ENCODE results near the gene ATF7.

The ATF7 gene

DNA sequence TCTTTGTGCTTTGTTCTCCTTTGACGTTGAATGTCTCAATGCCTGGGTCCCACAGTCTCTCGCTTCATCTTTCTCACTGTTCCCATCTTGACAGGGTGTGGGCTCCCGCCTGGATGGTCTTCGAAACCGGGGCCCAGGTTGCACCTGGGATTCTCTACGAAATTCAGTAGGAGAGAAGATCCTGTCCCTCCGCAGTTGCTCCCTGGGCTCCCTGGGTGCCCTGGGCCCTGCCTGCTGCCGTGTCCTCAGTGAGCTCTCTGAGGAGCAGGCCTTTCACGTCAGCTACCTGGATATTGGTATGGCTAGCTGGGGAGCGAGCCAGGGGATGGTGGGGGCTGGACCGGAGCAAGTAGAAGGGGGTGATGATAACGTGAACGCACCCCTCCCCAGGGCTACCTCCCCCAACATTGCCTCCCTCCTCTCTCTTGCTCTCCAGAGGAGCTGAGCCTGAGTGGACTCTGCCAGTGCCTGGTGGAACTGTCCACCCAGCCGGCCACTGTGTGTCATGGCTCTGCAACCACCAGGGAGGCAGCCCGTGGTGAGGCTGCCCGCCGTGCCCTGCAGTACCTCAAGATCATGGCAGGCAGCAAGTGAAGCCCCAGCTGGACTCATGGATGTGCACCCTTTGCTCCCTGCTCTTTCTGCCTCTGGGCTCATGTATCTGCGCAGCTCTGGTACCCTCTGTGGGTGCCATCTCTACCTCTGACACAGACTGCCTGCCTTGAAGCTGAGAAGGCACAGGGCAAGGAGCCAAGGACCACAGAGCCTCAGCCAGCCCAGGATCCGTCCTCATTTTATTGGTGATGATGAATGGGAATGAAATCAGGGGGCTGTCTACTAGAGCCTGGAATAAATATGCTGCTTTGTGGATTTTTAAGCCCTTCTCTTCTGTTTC, 120.4 kb downstream of the ATF7 start:
- DNase-seq (ENCODE audit: extremely low spot score, insufficient read length, low read depth) (no peak), FAIRE-seq (no peak)

DNA sequence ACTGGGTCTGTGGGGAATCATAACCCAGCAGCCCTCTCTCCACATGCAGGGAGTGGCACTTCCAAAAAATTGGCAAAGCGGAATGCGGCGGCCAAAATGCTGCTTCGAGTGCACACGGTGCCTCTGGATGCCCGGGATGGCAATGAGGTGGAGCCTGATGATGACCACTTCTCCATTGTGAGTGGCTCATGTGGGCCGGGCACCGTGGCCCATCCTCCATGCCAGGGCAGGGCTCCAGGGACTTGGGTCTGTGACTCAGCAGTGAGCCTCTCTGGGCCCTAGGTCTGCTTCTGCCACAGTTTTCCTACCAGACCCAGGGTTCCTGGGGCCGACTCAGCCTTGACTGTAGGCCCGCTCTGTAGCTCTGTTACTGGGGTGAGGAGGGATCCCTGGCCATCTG, 121.1 kb downstream of the ATF7 start:
- DNase-seq (ENCODE audit: extremely low spot score, insufficient read length, low read depth): no peak
- FAIRE-seq: no peak

DNA sequence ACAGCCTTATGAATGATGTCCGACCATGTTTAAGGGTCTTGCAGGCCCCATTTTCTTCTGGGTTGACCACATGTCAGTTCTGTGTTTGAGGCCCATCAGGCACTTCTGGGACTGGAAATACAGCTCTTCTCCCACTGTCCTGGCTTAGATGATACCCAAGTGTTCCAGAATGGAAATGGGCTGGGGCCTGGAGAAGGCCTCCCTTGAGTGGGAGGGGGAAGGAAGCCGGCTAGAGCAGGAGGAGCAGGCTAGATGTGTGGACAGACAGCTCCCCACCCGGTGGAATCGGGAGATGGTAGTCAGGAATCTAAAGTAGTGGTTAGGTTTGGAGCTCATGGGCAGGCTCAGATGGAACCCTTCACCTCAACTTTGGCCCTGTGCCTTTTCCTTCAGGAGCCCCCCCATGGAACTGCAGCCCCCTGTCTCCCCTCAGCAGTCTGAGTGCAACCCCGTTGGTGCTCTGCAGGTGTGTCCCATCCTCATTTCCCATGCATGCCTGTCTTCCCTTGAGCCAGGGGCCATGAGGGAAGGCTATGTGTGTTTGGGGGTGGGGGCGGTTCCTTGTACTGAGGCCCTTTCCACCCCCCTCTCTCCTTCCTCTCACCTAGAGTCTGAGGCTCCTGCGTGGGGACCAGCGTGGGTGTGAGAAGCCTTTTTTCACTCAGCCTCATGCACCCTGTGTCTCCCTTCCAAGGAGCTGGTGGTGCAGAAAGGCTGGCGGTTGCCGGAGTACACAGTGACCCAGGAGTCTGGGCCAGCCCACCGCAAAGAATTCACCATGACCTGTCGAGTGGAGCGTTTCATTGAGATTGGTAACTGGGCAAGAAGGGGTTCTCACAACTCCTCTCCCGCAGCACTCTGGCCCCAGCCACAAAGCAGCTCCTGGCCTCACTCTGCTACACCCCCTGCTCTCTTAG, 121.9 kb downstream of the ATF7 start:
- FAIRE-seq (no peak), DNase-seq (ENCODE audit: extremely low spot score, insufficient read length, low read depth) (no peak)

DNA sequence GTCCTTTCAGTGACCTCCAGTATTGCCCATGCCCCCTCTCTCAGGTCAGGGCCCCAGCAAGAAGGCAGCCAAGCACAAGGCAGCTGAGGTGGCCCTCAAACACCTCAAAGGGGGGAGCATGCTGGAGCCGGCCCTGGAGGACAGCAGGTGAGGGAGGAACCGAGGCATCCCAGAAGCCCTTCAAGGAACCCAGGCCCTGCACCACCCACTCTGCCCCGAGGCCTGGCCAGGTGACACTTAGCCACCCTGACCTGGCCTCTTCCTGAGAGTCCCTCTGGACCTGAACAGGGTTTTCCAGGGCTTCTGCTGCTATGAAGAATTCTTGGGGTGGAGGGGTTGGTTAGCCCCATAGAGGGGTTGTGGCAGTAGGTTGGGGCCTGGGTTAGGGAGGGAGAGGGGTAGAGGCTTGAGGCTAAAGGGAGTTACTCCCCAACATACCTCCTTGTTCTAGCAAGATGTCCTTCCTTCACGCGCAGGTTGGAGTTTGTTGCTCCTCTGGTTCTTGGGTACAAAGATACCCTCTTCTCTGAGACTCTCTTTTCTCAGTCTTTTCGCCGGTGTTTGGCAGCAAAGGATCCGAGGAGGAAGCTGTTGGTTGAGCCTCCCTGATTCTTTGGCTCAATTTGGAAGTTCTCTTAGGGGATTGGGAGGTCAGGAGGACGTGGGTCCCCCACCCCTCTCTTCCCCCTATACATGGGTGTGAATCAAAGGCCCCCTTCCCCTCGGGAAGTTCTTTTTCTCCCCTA, 123.0 kb downstream of the ATF7 start:
- DNase-seq (ENCODE audit: extremely low spot score, insufficient read length, low read depth) (no peak), FAIRE-seq (no peak)

DNA sequence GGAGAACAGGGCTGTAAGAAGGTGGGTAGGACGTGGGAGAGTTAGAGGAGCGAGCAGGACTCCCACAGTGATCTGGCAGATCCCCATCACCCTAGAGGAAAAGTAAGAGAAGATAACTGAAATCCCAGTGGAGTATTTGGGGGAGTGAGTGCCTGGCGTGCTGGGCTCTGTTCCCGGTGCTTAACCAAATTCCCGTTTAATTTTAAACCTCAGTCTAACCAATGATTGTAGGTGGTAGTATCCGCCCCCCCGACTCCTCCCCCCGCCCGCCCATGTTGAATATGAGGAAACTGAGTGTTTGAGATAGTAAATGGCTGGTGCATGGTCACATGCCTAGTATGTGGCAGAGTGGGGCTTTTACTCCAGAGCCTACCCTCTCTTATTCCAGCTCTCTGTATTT, 123.9 kb downstream of the ATF7 start:
- FAIRE-seq (no peak), DNase-seq (ENCODE audit: extremely low spot score, insufficient read length, low read depth) (no peak)

DNA sequence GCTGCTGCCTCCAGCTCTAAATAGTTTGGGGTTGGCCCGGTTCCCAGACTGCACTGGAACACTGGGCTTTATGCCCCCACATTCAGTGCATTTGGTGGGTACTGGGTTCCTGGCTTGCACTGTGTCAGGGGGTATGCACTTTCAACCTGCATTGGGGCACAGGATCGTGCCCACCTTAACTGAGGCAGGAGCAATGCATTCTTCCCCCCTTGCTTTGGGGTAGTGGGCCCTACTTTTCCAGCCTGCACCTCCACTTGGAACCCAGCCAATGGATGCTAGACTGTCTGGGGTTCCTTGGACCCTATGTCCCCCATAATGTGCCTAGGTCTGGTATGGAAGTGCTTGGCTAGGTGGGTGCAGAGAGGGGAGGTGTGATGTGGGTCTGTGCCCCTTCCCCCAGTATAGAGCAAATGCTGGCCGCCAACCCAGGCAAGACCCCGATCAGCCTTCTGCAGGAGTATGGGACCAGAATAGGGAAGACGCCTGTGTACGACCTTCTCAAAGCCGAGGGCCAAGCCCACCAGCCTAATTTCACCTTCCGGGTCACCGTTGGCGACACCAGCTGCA, 124.5 kb downstream of the ATF7 start:
- no peak for DNase-seq (ENCODE audit: extremely low spot score, insufficient read length, low read depth)
- FAIRE-seq: no peak

DNA sequence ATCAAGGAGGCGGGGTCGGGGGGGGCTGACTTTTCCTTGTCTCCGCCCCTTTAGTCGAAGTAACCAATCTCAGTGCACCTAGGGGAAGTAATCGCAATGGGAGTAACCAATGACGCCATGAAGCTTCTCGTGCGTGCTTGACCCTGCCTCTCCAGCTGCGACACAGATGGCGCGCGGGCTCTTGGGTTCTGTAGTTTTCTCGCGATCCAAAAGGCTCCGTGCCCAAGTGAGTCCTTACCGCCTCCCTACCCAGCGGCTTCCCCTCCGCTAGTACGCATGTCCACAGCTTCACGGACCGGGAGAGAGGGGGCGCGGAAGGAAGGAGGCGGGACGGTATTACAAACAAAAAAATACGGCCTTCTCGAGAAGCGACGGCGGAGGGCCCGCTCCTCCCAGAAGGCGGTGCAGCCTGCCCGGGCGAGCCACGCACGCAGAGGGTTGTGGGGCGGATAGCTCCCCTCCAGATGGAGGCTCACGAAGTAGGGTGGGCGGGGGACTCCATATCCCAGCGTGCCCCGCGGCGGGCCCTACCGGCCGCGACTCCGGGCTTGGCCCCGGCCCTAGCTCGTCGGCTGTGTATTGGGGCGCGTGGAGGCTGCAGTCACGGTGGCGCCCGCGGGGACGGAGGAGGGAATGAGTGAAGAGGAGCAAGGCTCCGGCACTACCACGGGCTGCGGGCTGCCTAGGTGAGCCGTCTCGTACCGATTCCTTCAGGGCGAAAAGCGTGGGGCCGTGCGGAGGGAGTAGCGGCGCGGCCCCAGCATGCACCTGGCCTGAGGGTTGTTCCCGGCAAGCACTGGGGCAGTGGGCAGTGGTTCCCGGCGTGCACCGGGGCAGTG, 125.2 kb downstream of the ATF7 start, which contains the start of gene TARBP2:
TSS of gene TARBP2 (plus strand) at position 508 of the 839 bp plus-strand sequence. CDS start at position 634, 126 bp downstream.
- DNase-seq (ENCODE audit: extremely low spot score, insufficient read length, low read depth) (peak; percentile 88), FAIRE-seq (peak; percentile 99)

DNA sequence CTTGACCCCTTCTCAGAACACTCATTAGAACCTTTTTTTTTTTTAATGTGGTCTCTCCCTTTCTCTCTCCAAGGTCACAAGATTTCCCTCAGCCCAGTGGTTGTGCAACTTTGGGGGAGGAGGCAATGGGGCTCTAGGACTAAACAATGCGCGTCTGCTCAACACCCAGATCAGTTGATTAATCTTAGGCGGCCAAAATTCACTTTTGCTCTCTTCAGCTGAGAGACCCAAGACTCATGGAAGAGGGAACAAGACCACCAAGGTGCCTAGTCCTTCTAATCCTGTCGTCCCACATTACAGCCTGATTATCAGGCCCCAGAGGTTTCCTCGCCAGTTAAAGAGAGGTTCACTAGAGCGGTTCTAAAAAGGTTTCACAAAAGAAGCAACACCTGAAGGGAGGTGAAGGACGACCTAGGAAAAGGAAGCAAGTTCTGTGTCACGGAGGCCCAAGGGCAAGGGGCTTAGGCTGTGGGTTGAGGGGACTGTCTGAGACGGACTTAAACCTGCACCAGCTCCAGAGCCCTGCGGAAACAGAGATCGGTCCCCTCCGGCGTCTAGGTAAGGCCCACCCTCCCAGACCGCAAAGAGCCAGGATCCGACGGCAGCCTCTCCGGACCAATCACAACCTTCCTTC, 125.9 kb downstream of the ATF7 start:
- FAIRE-seq (no peak), DNase-seq (ENCODE audit: extremely low spot score, insufficient read length, low read depth) (no peak)

DNA sequence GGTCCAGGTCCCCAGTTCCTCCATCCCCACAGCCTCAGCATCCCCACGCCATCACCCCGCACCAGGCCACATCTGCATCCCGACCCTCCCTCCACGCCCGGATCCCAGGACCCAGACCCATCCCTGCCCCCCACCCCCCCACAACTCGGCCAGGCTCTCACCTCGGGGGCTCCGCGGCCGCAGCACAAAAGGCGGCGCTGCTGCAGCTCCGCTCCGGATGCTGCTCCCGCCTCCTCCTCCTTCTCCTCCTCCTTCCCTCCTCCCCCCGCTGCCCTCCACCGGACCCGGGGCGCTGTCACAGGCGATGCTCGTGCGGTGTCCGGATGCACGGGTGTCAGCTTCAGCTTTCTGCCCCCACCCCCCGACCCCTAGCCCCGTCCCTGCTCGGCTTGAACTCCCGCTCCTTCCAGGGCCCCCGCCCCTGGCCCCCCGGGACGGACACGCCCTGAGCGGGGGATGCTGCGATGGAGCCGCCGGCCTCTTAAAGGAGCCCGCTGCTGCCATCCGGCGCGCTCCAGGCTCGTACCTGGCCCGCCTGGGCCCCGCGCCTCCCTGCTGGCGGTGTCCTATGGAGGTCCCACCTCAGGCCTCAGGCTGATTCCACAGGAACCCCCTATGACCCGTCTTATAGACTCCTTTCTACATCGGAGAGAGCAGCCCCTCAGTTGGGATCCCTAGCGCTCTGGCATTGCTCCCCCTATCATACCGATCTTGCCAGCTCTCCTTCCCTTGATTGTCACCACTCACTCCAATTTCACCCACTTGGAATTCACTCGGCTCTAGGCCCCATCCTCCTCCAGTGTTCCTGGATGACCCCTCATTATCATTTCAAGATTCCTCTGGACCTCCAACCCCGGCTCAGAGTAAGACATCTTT, 126.7 kb downstream of the ATF7 start, which contains the start of gene MAP3K12:
TSS of gene MAP3K12 (minus strand) at position 193 of the 876 bp plus-strand sequence. CDS start 12,067 bp downstream, outside the sequence.
- FAIRE-seq: no peak
- no peak for DNase-seq (ENCODE audit: extremely low spot score, insufficient read length, low read depth)

DNA sequence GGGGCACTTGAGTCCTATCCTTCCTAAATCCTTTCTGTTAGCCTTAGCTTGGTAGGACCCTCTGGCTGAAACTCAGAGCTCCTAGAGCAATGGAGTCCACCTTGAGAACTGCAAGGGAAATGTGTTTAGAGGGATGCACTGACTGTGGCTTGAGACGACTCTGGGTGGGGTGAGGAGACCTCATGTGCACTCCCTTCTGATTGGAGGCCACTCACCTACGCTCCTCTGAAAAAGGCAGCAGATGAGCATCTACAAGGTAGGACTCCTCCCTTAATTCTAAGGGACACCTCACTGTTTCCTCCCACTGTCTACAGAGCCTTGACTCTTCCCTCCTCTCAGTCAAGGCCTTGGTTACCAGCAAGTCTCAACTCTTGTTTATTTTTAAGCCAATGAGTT, 127.9 kb downstream of the ATF7 start:
- DNase-seq (ENCODE audit: extremely low spot score, insufficient read length, low read depth): no peak
- FAIRE-seq: no peak

DNA sequence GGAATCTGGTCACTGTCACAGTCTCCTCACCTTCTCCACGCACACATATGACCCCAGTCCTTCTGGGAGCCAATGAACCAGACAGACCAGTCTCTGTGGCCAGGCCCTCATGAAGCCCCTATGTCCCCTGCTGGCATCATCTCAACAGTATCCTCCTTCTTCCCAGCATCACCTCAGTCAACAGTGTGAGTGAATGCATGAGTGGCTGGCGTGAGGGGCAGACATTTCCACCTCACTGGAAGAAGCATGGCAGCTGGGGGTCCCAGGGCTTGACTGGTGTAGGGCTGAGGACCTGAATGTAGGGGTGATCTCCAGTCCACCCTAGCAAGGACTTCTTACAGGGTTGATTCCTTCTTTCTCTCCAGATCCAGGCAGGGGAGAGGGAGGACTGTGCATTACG, 128.7 kb downstream of the ATF7 start:
- no peak for DNase-seq (ENCODE audit: extremely low spot score, insufficient read length, low read depth)
- FAIRE-seq: no peak

DNA sequence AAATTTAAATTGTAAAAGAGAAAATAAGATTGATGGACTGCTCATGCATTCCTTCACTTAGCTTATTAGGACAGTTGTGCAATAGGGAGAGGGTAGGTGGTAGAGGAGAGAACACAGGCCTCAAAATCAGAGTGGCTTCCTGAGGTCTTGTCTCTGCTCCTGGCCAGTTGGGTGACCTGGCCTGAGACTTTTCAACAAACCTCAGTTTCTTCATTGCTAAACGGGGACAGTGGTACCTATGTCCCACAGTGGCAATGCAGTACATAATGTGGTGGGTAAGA, 129.5 kb downstream of the ATF7 start:
- no peak for FAIRE-seq
- no peak for DNase-seq (ENCODE audit: extremely low spot score, insufficient read length, low read depth)

DNA sequence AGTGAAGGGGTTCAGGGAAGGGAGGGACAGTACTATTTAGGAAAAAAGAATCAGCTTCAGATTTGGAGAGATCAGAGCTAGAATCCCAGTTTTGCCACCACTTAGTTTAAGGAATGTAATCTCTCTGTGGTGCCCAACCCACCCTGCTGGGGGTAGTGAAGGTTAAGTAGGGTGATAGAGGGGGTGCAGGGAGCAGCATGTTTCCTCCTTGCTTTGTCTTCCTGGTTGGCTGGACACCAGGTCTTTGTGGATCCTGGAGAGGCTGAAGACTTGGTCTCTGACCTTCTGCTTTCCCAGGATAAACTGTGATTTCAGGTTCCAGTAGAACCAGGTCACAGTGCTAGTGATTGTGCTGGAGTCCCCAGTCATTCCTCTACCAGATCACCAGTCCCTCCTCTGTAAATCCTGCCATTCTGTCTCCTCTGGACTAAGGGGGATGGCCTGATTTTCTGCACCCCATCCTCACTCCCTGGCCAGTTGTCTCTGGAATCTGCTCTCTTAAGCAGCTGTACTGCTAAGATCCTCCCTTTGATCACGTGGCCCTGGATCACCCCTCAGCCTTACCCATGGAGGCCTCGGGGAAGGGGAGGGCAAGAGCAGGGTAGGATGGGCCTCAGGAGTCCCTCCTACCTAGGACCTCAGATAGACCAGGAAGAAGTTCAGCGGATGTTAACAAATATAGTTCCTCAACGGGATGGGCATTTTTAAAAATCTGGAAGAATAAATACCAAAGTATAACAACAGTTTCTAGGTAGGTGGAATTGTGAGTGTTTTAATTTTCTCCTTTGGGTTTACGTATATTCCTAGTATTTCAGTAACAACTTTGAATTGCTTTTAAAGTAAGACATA, 130.1 kb downstream of the ATF7 start:
- DNase-seq (ENCODE audit: extremely low spot score, insufficient read length, low read depth): no peak
- no peak for FAIRE-seq

DNA sequence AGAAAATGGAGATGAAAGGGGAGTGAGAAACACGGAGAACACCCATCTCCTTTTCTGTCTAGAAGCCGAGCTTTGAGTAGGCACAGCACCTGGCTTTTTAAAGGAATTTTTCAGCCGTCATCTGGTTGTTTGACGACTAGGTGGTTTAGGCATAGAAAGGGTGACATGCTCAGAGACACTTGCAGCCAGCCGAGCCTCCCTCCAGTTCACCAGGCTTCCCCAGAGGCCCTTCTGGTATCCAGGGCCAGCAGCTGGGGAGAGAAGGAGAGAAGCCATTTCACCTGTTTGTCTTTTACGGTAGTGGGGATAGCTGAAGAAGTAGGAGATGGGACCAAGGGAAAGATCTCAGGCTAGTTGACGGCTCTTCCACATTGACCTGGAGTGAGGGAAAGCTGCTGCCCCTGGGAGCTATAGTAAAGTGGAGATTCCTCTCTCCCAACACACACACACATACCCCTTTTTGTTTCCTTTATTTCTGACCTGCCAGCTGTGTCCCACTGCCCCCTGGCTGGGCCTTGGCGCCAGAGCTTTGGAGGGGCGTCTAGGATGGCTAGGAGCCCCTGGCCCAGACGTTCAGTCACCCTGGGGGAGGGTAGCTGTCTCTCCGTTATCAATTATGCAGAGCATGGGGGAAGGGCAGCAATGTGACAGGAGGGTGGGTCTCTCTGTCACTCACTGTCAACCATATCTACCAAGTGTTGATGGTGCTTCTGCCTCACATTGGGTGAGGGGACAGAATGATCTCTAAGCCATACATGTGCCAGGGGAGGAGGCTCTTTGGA, 132.4 kb downstream of the ATF7 start:
- FAIRE-seq (no peak), DNase-seq (ENCODE audit: extremely low spot score, insufficient read length, low read depth) (no peak)

DNA sequence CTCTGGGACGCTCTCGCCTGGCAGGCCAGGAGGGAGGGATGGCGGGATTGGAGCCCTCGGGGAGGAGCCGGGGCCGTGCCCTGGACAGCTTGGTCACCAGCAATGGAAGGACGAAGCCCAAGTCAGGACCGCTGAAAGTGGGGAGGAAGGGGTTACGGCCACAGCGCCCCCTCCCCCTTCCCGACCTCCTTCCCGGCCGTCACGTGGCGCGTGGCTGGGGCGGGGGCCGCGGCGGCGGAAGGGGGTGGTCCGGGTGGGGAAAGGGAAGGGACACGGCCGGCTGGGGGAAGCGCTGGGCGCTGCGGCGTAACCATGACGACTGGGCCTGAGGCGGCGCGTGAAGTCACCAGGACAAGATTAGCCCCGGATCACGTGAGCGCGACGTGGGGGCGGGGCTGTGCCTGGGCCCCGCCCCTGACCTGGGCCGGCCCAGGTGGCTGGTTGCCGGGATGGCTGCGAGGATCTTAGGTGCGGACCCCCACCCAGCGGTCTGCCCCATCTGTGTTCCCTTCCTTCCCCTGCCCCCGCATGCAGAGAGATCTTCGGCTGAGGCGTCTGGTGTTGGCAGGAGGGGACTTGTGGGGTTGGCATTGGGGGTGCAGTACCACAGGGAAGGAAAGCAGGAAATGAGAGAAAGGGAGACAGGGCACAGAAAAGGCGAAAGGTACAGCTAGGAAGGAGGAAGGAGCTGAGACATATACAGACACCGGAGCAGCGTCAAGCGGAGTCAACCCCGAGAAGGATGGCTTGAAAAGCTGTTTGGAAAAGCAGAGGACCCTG, 133.2 kb downstream of the ATF7 start:
- FAIRE-seq (peak; percentile 90), DNase-seq (ENCODE audit: extremely low spot score, insufficient read length, low read depth) (peak; percentile 81)
